CD4-positive, alpha-beta T cell (primary cell): Measurements from ENCODE around the gene SLC1A4. TPM values are rescaled to one million over a fixed set of nuclear protein-coding genes. Genes with fewer than 3 reads are reported as not detected.

ENCODE experiments used
- ATAC-seq: fragments of 200-7000 bp; cut with Tn5 transposase; one replicate; pipeline ENCODE4 v1.10.0; 2022; ENCODE audit warnings: mild to moderate bottlenecking; ENCODE audit not compliant: poor library complexity
- CTCF ChIA-PET: fragments of 350-600 bp; sonication (Branson Sonifier 250); formaldehyde crosslinking; loops from one replicate; lab custom pipeline; 2021; ENCODE audit warnings: antibody characterized with exemption, inconsistent platforms; lab: Charles Lee
- POLR2A ChIA-PET: fragments of 350-600 bp; sonication (Branson Sonifier 250); formaldehyde crosslinking; loops from one replicate; lab custom pipeline; 2021; ENCODE audit warnings: antibody characterized with exemption, inconsistent platforms; lab: Charles Lee
- DNase-seq, 14 experiments: peaks; one replicate each; pipeline ENCODE4 v3.0.0-alpha.2; 2013 to 2020; ENCODE audit warnings: mixed read lengths in 2 of 14
- H3K27ac ChIP-seq, 2 donors: one replicate each; pipeline versions ENCODE4 v1.5.1 to v1.7.0; 2013; ENCODE audit warnings: low read length in 2 of 2, low read depth in 1 of 2, mild to moderate bottlenecking in 1 of 2
- H3K27me3 ChIP-seq, 2 experiments: 1 replicate in 1 of 2; 2 replicates in 1 of 2; pipeline versions ENCODE4 v1.6.1 to v1.7.0; 2013; ENCODE audit warnings: low read length in 2 of 2, control low read depth in 1 of 2, mild to moderate bottlenecking in 1 of 2, moderate library complexity in 1 of 2; ENCODE audit not compliant: insufficient read depth in 2 of 2, control insufficient read depth in 1 of 2
- H3K36me3 ChIP-seq: one replicate; pipeline ENCODE4 v1.6.1; 2013; ENCODE audit warnings: low read length, control low read depth; ENCODE audit not compliant: insufficient read depth
- H3K4me1 ChIP-seq: one replicate; pipeline ENCODE4 v1.6.1; 2013; ENCODE audit warnings: low read length, control low read depth; ENCODE audit not compliant: insufficient read depth
- H3K4me3 ChIP-seq: one replicate; pipeline ENCODE4 v1.5.1; 2013; ENCODE audit warnings: mild to moderate bottlenecking, low read length, moderate library complexity
- H3K9me3 ChIP-seq, 2 experiments: 1 replicate in 1 of 2; 2 replicates in 1 of 2; pipeline versions ENCODE4 v1.6.1 to v1.7.0; 2013; ENCODE audit warnings: low read length in 2 of 2, mild to moderate bottlenecking in 2 of 2, control low read depth in 1 of 2, moderate library complexity in 1 of 2; ENCODE audit not compliant: control insufficient read depth in 1 of 2, insufficient read depth in 1 of 2
- H3K27ac Mint-ChIP-seq: one replicate; pipeline ENCODE4 v1.8.0; 2020; ENCODE audit warnings: mixed read lengths
- H3K27me3 Mint-ChIP-seq: one replicate; pipeline ENCODE4 v1.8.0; 2021; ENCODE audit warnings: mixed read lengths
- H3K36me3 Mint-ChIP-seq: one replicate; pipeline ENCODE4 v1.8.0; 2021; ENCODE audit warnings: low read depth, mixed read lengths
- H3K4me1 Mint-ChIP-seq: one replicate; pipeline ENCODE4 v1.8.0; 2021; ENCODE audit warnings: low read depth, mixed read lengths
- H3K4me3 Mint-ChIP-seq: one replicate; pipeline ENCODE4 v1.8.0; 2020; ENCODE audit warnings: mild to moderate bottlenecking, mixed read lengths
- H3K9me3 Mint-ChIP-seq: one replicate; pipeline ENCODE4 v1.8.0; 2020; ENCODE audit warnings: mixed read lengths
- intact Hi-C, 2 experiments: fragments of 100-400 bp; cut with DNase I in 1 of 2; cut with micrococcal nuclease in 1 of 2; formaldehyde crosslinking; loops; one replicate each; pipeline versions ENCODE4 v1.15.1 to v1.9.0; 2023 to 2025; cut with DNase I, micrococcal nuclease
- total RNA-seq, 174 experiments: library from RNA in 2 of 174; stranded (reverse) in 2 of 174; gene quantifications; one replicate each; pipeline ENCODE4 v1.2.3 and lab custom pipeline; 2021 to 2026
- TF ChIP-seq, protein P1 (sequence below): fragments of 200-600 bp; IDR thresholded peaks from one replicate; pipeline ENCODE4 v1.8.0; 2022; ENCODE audit warnings: antibody characterized with exemption, mild to moderate bottlenecking

SLC1A4 gene
- total RNA-seq, 2 experiments from 2014 or later, result 2.4 to 2.8 TPM

- Histone ChIP-seq H3K36me3 (no peaks in the 10 kb centered on the region), H3K27ac (no peak overlapping the region), H3K27me3 (no peaks in the 10 kb centered on the region), H3K4me3 (no peak overlapping the region), H3K9me3 (no peaks in the 10 kb centered on the region), H3K4me1 (peaks cover 31% of the 10 kb centered on the region)
- ATAC-seq (no peak), DNase-seq (no peak)
- H3K4me1 Mint-ChIP-seq, result peaks cover 29% of the 10 kb centered on the region
- no peak overlapping the region for H3K27ac Mint-ChIP-seq
- TF ChIP-seq, protein P1, sequence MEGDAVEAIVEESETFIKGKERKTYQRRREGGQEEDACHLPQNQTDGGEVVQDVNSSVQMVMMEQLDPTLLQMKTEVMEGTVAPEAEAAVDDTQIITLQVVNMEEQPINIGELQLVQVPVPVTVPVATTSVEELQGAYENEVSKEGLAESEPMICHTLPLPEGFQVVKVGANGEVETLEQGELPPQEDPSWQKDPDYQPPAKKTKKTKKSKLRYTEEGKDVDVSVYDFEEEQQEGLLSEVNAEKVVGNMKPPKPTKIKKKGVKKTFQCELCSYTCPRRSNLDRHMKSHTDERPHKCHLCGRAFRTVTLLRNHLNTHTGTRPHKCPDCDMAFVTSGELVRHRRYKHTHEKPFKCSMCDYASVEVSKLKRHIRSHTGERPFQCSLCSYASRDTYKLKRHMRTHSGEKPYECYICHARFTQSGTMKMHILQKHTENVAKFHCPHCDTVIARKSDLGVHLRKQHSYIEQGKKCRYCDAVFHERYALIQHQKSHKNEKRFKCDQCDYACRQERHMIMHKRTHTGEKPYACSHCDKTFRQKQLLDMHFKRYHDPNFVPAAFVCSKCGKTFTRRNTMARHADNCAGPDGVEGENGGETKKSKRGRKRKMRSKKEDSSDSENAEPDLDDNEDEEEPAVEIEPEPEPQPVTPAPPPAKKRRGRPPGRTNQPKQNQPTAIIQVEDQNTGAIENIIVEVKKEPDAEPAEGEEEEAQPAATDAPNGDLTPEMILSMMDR, result no peak
- H3K9me3 Mint-ChIP-seq, result no peaks in the 10 kb centered on the region
- POLR2A ChIA-PET, result no interaction called here
- intact Hi-C loops, result loop anchor here (5.0 to 10.0 kb wide), 4 partner anchors 294 to 906 kb away; partner anchors contain the start of genes PELI1 (in 1 of the 2) and SERTAD2 (in 1 of the 2)
- H3K36me3 Mint-ChIP-seq, result peaks cover 21% of the 10 kb centered on the region
- no peak overlapping the region for H3K4me3 Mint-ChIP-seq
- H3K27me3 Mint-ChIP-seq, result no peaks in the 10 kb centered on the region
- CTCF ChIA-PET, result no interaction called here
These were observed 61.7 kb downstream of the SLC1A4 start for GRCh38 chr2:65050931-65051330.

DNA sequence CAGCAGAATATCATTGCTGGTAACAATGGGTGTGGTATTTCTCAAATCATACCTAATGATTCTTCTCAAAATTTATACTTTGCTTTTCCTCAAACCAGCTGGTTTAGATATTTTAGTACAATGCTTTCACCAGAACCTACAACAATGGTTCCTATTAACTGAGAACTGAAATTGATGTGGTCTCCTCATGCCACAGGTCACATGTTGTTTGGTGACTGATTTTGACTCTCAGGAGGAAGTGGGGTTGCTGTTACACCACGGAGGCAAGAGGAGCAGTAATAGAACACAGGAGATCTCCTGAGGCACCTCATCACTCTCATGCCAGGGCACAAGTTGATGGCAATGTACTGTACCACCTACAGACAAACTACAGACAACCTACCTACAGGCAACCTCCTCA is 64.0 kb downstream of the SLC1A4 start:
- DNase-seq (peak in 6 of 14 experiments; percentile 16 to 76 (median 56)), ATAC-seq (no peak)
- Mint-ChIP-seq H3K9me3 (no peaks in the 10 kb centered on the region), H3K4me1 (peaks cover 45% of the 10 kb centered on the region), H3K27me3 (no peaks in the 10 kb centered on the region), H3K27ac (peak overlapping the region; percentile 77), H3K36me3 (peaks cover 19% of the 10 kb centered on the region), H3K4me3 (peak overlapping the region; percentile 80)
- H3K4me3 ChIP-seq, result no peak overlapping the region
- ChIA-PET CTCF (interaction anchor here (1.6 to 1.9 kb wide), 2 partner anchors 12 to 135 kb away, joined by 4 to 7 read pairs; no protein-coding TSS in a partner anchor), POLR2A (interaction anchor here (0.6 to 1.5 kb wide), 4 partner anchors 10 to 463 kb away, joined by 3 to 5 read pairs (median 4); partner anchors contain the start of gene RAB1A)
- no peak overlapping the region for H3K27ac ChIP-seq
- no peaks in the 10 kb centered on the region for H3K9me3 ChIP-seq
- intact Hi-C loops, result loop anchor here (5.0 to 10.0 kb wide), 4 partner anchors 296 to 908 kb away; partner anchors contain the start of genes PELI1 (in 1 of the 2) and SERTAD2 (in 1 of the 2)
- TF ChIP-seq, protein P1, result no peak
- H3K36me3 ChIP-seq, result no peaks in the 10 kb centered on the region
- H3K4me1 ChIP-seq, result peaks cover 45% of the 10 kb centered on the region
- no peaks in the 10 kb centered on the region for H3K27me3 ChIP-seq

GRCh38 chr2:65054749-65055421 is 65.7 kb downstream of the SLC1A4 start:
- TF ChIP-seq, protein P1, result no peak
- Mint-ChIP-seq H3K27ac (peak overlapping the region; percentile 96), H3K4me1 (peaks cover 61% of the 10 kb centered on the region), H3K36me3 (peaks cover 14% of the 10 kb centered on the region), H3K27me3 (no peaks in the 10 kb centered on the region), H3K9me3 (no peaks in the 10 kb centered on the region), H3K4me3 (peak overlapping the region; percentile 98)
- Histone ChIP-seq H3K4me3 (peak overlapping the region; percentile 87), H3K36me3 (no peaks in the 10 kb centered on the region), H3K9me3 (no peaks in the 10 kb centered on the region), H3K27me3 (no peaks in the 10 kb centered on the region), H3K27ac (peak overlapping the region in 1 of 2 donors; percentile 66), H3K4me1 (peaks cover 55% of the 10 kb centered on the region)
- intact Hi-C loops, result loop anchor here (5.0 to 10.0 kb wide), 6 partner anchors 172 to 1213 kb away; partner anchors contain the start of genes ACTR2 (in 2 of the 2), PELI1 (in 1 of the 2), SERTAD2 (in 1 of the 2) and UGP2 (in 1 of the 2)
- ATAC-seq, result no peak
- ChIA-PET CTCF (interaction anchor here (0.8 to 3.7 kb wide), 7 partner anchors 10 to 137 kb away, joined by 3 to 20 read pairs (median 4); partner anchors contain the start of gene RAB1A), POLR2A (interaction anchor here (1.0 to 4.3 kb wide), 18 partner anchors 7 to 1466 kb away, joined by 3 to 119 read pairs (median 10); partner anchors contain the start of genes ACTR2, MDH1, RAB1A and SERTAD2)
- DNase-seq, result no peak
